MCF 10A (cell line): ENCODE results near the gene NUP98. TPM values are rescaled to one million over a fixed set of nuclear protein-coding genes. Genes with fewer than 3 reads are reported as not detected.

Source experiments
- BruUV-seq: library from RNA; stranded (reverse); fragments of 400-500 nt; replicated peaks from 2 replicates; lab custom pipeline; 2021; lab: Mats Ljungman, UMichigan
- CTCF ChIA-PET: fragments of 300-600 bp; sonication (Branson Sonifier 250); formaldehyde crosslinking; extraction: SDS; loops from one replicate; lab custom pipeline; 2021; ENCODE audit warnings: antibody characterized with exemption, inconsistent platforms; lab: Yijun Ruan, JAX
- POLR2A ChIA-PET: fragments of 300-600, 350-650 bp; sonication (Branson Sonifier 250); formaldehyde crosslinking; extraction: SDS; loops from one replicate; lab custom pipeline; 2020; ENCODE audit warnings: antibody characterized with exemption, inconsistent platforms; lab: Yijun Ruan, JAX
- DNase-seq: peaks from one replicate; pipeline ENCODE4 v3.0.0-alpha.2; 2018; ENCODE audit not compliant: unreplicated experiment
- H3K27ac Mint-ChIP-seq: one replicate; pipeline ENCODE4 v1.8.0; 2022; ENCODE audit warnings: mild to moderate bottlenecking, low read depth, mixed read lengths; ENCODE audit not compliant: unreplicated experiment
- H3K27me3 Mint-ChIP-seq: one replicate; pipeline ENCODE4 v1.8.0; 2022; ENCODE audit warnings: mixed read lengths; ENCODE audit not compliant: insufficient read depth, unreplicated experiment
- H3K36me3 Mint-ChIP-seq: one replicate; pipeline ENCODE4 v1.8.0; 2022; ENCODE audit warnings: mild to moderate bottlenecking, moderate library complexity, mixed read lengths; ENCODE audit not compliant: insufficient read depth, unreplicated experiment
- H3K4me1 Mint-ChIP-seq: one replicate; pipeline ENCODE4 v1.8.0; 2022; ENCODE audit warnings: mixed read lengths; ENCODE audit not compliant: insufficient read depth, unreplicated experiment
- H3K4me3 Mint-ChIP-seq: one replicate; pipeline ENCODE4 v1.8.0; 2022; ENCODE audit warnings: mild to moderate bottlenecking, moderate library complexity, mixed read lengths; ENCODE audit not compliant: unreplicated experiment
- H3K9me3 Mint-ChIP-seq: one replicate; pipeline ENCODE4 v1.8.0; 2022; ENCODE audit warnings: mixed read lengths; ENCODE audit not compliant: unreplicated experiment
- CTCF ChIP-seq: fragments of 200-600 bp; IDR thresholded peaks from one replicate; pipeline ENCODE4 v1.8.0; 2022; ENCODE audit warnings: antibody characterized with exemption, mild to moderate bottlenecking; ENCODE audit not compliant: unreplicated experiment
- intact Hi-C: fragments of 100-400 bp; cut with micrococcal nuclease; formaldehyde crosslinking; loops from 2 replicates; pipeline ENCODE4 v1.14.1; 2022
- total RNA-seq: library from RNA; stranded (reverse); gene quantifications from 2 replicates; pipeline ENCODE4 v1.2.3, GENCODE V29; 2022

The NUP98 gene
- total RNA-seq, 1 experiment from 2014 or later = 83.7 TPM

GRCh38 chr11:3641701-3642070, 155.7 kb downstream of the NUP98 start, which contains the start of gene ART5:
Gene ART5 (minus strand): TSS chr11:3641992. CDS start chr11:3641862, 130 bp downstream.
- no peak for TF ChIP-seq CTCF
- intact Hi-C loops = no loop called here
- H3K27me3 Mint-ChIP-seq = peaks cover 34% of the 10 kb centered on the region
- peaks cover 12% of the 10 kb centered on the region for H3K4me1 Mint-ChIP-seq
- CTCF ChIA-PET = no interaction called here
- peaks cover 5% of the 10 kb centered on the region for H3K36me3 Mint-ChIP-seq
- no peaks in the 10 kb centered on the region for H3K9me3 Mint-ChIP-seq
- no peak within 1 kb of the TSS for H3K27ac Mint-ChIP-seq
- peak within 1 kb of the TSS; percentile 66 for H3K4me3 Mint-ChIP-seq
- DNase-seq = no peak
- BruUV-seq = no TSS peak
- POLR2A ChIA-PET = no interaction called here

GRCh38 chr11:3641191-3641590, 156.2 kb downstream of the NUP98 start:
- BruUV-seq = no TSS peak
- DNase-seq = no peak
- POLR2A ChIA-PET = no interaction called here
- CTCF ChIA-PET = no interaction called here
- TF ChIP-seq CTCF = no peak
- Mint-ChIP-seq H3K36me3 (peaks cover 5% of the 10 kb centered on the region), H3K27me3 (peaks cover 39% of the 10 kb centered on the region), H3K4me3 (peak overlapping the region; percentile 66), H3K4me1 (peaks cover 12% of the 10 kb centered on the region), H3K27ac (no peak overlapping the region), H3K9me3 (no peaks in the 10 kb centered on the region)
- intact Hi-C loops = no loop called here

GRCh38 chr11:3639841-3640240, 157.5 kb downstream of the NUP98 start:
- H3K4me1 Mint-ChIP-seq = peaks cover 12% of the 10 kb centered on the region
- no TSS peak for BruUV-seq
- peaks cover 52% of the 10 kb centered on the region for H3K27me3 Mint-ChIP-seq
- peaks cover 5% of the 10 kb centered on the region for H3K36me3 Mint-ChIP-seq
- no peak for TF ChIP-seq CTCF
- POLR2A ChIA-PET = no interaction called here
- DNase-seq = no peak
- H3K9me3 Mint-ChIP-seq = no peaks in the 10 kb centered on the region
- intact Hi-C loops = no loop called here
- CTCF ChIA-PET = no interaction called here
- H3K4me3 Mint-ChIP-seq = no peak overlapping the region
- H3K27ac Mint-ChIP-seq = no peak overlapping the region

GRCh38 chr11:3638513-3638912, 158.8 kb downstream of the NUP98 start:
- no peak overlapping the region for H3K4me3 Mint-ChIP-seq
- BruUV-seq = no TSS peak
- H3K27me3 Mint-ChIP-seq = peaks cover 53% of the 10 kb centered on the region
- TF ChIP-seq CTCF = no peak
- no peaks in the 10 kb centered on the region for H3K9me3 Mint-ChIP-seq
- H3K27ac Mint-ChIP-seq = no peak overlapping the region
- no peaks in the 10 kb centered on the region for H3K36me3 Mint-ChIP-seq
- no peak for DNase-seq
- ChIA-PET POLR2A (no interaction called here), CTCF (interaction anchor here (1.0 kb wide), 1 partner anchor 28 kb away, joined by 3 read pairs; no protein-coding TSS in a partner anchor)
- intact Hi-C loops = no loop called here
- peaks cover 5% of the 10 kb centered on the region for H3K4me1 Mint-ChIP-seq
